ENCODE results near the gene SLC27A1.

- TF ChIP-seq ZFP30 (CRISPR knock-in tag; IDR thresholded peaks at IDR 0.05) (no peak), ARNTL (CRISPR knock-in tag; IDR thresholded peaks at IDR 0.05; ENCODE audit: borderline replicate concordance, low read depth) (no peak), CSRNP3 (CRISPR knock-in tag; IDR thresholded peaks at IDR 0.05) (no peak), RARB (CRISPR knock-in tag; IDR thresholded peaks at IDR 0.05) (no peak), ZFP3 (CRISPR knock-in tag; IDR thresholded peaks at IDR 0.05) (no peak), GLIS3 (CRISPR knock-in tag; IDR thresholded peaks at IDR 0.05) (no peak), ESRRG (CRISPR knock-in tag; IDR thresholded peaks at IDR 0.05) (no peak)
Observed at GRCh38 chr19:17511724-17512573, 41.6 kb downstream of the SLC27A1 start.
